Endothelial cell of umbilical vein (primary cell): ENCODE results near the gene XRCC6. TPM values are rescaled to one million over a fixed set of nuclear protein-coding genes. Genes with fewer than 3 reads are reported as not detected.
A peak's percentile ranks its signal among the peaks of the same experiment; 100 is the strongest.

Experiments used
- BruUV-seq: library from RNA; stranded (reverse); fragments of 400-500 nt; replicated peaks from 2 replicates; lab custom pipeline; 2021; lab: Mats Ljungman, UMichigan
- CTCF ChIA-PET: fragments of 300-600, 350-600 bp; sonication (Branson Sonifier 250); formaldehyde crosslinking; loops from one replicate; lab custom pipeline; 2021; ENCODE audit warnings: antibody characterized with exemption, inconsistent platforms; lab: Charles Lee
- POLR2A ChIA-PET: fragments of 300-600, 350-600 bp; sonication (Branson Sonifier 250); formaldehyde crosslinking; loops from one replicate; lab custom pipeline; 2021; ENCODE audit warnings: antibody characterized with exemption, inconsistent platforms; lab: Charles Lee
- DNase-seq: peaks from one replicate; pipeline ENCODE4 v3.0.0-alpha.2; 2011; ENCODE audit warnings: low read depth, low spot score
- FAIRE-seq: peaks from 2 replicates; lab custom pipeline; 2011; peaks lifted over from hg19 to GRCh38; lab: Jason Lieb, UNC
- H2AFZ ChIP-seq: 2 replicates; pipeline ENCODE4 v1.6.0; 2012; ENCODE audit warnings: low read depth, low read length, control low read depth, inconsistent platforms
- H3K27ac ChIP-seq: 2 replicates; pipeline ENCODE4 v1.5.1; 2011; ENCODE audit warnings: low read depth, mild to moderate bottlenecking, control low read depth, low read length, moderate library complexity; ENCODE audit not compliant: insufficient read depth
- H3K27me3 ChIP-seq, 2 experiments: 2 replicates each; pipeline versions ENCODE4 v1.6.0 to v1.6.1; 2011; ENCODE audit warnings: low read length in 2 of 2, mixed read lengths in 1 of 2; ENCODE audit not compliant: control insufficient read depth in 2 of 2, insufficient read depth in 2 of 2
- H3K36me3 ChIP-seq, 2 experiments: 2 replicates in 1 of 2; 3 replicates in 1 of 2; pipeline ENCODE4 v1.5.1; 2011; ENCODE audit warnings: low read length in 2 of 2, mild to moderate bottlenecking in 1 of 2, moderate library complexity in 1 of 2; ENCODE audit not compliant: control insufficient read depth in 2 of 2, insufficient read depth in 2 of 2; ENCODE audit errors: extremely low read depth in 1 of 2
- H3K4me1 ChIP-seq: 3 replicates; pipeline ENCODE4 v1.5.1; 2011; ENCODE audit warnings: mild to moderate bottlenecking, low read length; ENCODE audit not compliant: control insufficient read depth, insufficient read depth; ENCODE audit errors: extremely low read depth
- H3K4me2 ChIP-seq: 2 replicates; pipeline ENCODE4 v1.6.1; 2011; ENCODE audit warnings: low read length, control low read depth, mixed read lengths; ENCODE audit not compliant: insufficient read depth
- H3K4me3 ChIP-seq, 3 experiments: fragments of 200-600 bp in 1 of 3; sonication (generic), shearing (Covaris generic) in 1 of 3; replicated peaks in 1 of 3; 2 replicates each; pipeline ENCODE4 v1.5.1; 2011 to 2016; ENCODE audit warnings: control low read depth in 3 of 3, low read length in 3 of 3, mild to moderate bottlenecking in 2 of 3, inconsistent platforms in 1 of 3, low read depth in 1 of 3, moderate library complexity in 1 of 3; ENCODE audit not compliant: insufficient read depth in 1 of 3
- H3K79me2 ChIP-seq: 2 replicates; pipeline ENCODE4 v1.6.0; 2012; ENCODE audit warnings: low read length, inconsistent platforms; ENCODE audit not compliant: control insufficient read depth, insufficient read depth
- H3K9ac ChIP-seq: replicated peaks from 2 replicates; pipeline ENCODE3; 2011; ENCODE audit warnings: low read length, control low read depth; ENCODE audit not compliant: insufficient read depth; ENCODE audit errors: extremely low read depth
- H3K9me1 ChIP-seq: replicated peaks from 3 replicates; pipeline ENCODE4 v1.6.0; 2011; ENCODE audit warnings: mild to moderate bottlenecking, low read length; ENCODE audit not compliant: control insufficient read depth, insufficient read depth; ENCODE audit errors: extremely low read depth
- H3K9me3 ChIP-seq: replicated peaks from 2 replicates; pipeline ENCODE4 v1.5.1; 2012; ENCODE audit warnings: low read length, inconsistent platforms; ENCODE audit not compliant: control insufficient read depth, insufficient read depth
- H4K20me1 ChIP-seq: replicated peaks from 2 replicates; pipeline ENCODE3; 2011; ENCODE audit warnings: mild to moderate bottlenecking, low read length; ENCODE audit not compliant: control insufficient read depth, insufficient read depth; ENCODE audit errors: extremely low read depth
- CTCF ChIP-seq, 2 donors: IDR thresholded peaks; 1 replicate in 1 of 2; 2 replicates in 1 of 2; pipeline ENCODE4 v1.5.1; 2011; ENCODE audit warnings: low read length in 2 of 2, mild to moderate bottlenecking in 2 of 2, moderate library complexity in 2 of 2, control low read depth in 1 of 2, inconsistent platforms in 1 of 2, low read depth in 1 of 2; ENCODE audit not compliant: insufficient read depth in 1 of 2; ENCODE audit errors: extremely low read depth in 1 of 2
- EZH2 ChIP-seq: IDR thresholded peaks from 2 replicates; pipeline ENCODE4 v1.6.1; 2012; ENCODE audit warnings: borderline replicate concordance, low read depth, mild to moderate bottlenecking, moderate library complexity, low read length, inconsistent platforms; ENCODE audit not compliant: severe bottlenecking
- FOS ChIP-seq: IDR thresholded peaks from 2 replicates; pipeline ENCODE4 v1.6.1; 2011; ENCODE audit warnings: mild to moderate bottlenecking, low read length, moderate library complexity, borderline replicate concordance; ENCODE audit not compliant: insufficient read depth
- GATA2 ChIP-seq: IDR thresholded peaks from 2 replicates; pipeline ENCODE4 v1.7.0; 2011; ENCODE audit warnings: low read depth, mild to moderate bottlenecking, moderate library complexity, mixed read lengths, low read length; ENCODE audit not compliant: insufficient read length, insufficient read depth
- JUN ChIP-seq: IDR thresholded peaks from 2 replicates; pipeline ENCODE4 v1.6.1; 2011; ENCODE audit warnings: borderline replicate concordance, low read depth; ENCODE audit not compliant: insufficient read length, insufficient read depth
- MAX ChIP-seq: IDR thresholded peaks from 2 replicates; pipeline ENCODE4 v1.6.1; 2011; ENCODE audit not compliant: insufficient read depth, insufficient read length
- MYC ChIP-seq: IDR thresholded peaks from one replicate; pipeline ENCODE4 v1.6.1; 2011; ENCODE audit warnings: mild to moderate bottlenecking, low read depth, low read length
- POLR2A ChIP-seq: IDR thresholded peaks from 2 replicates; pipeline ENCODE4 v1.6.1; 2012; ENCODE audit warnings: low read depth, mild to moderate bottlenecking, control low read depth, low read length
- POLR2AphosphoS5 ChIP-seq: IDR thresholded peaks from 2 replicates; pipeline ENCODE4 v1.6.1; 2012; ENCODE audit warnings: low read depth, mild to moderate bottlenecking, control low read depth, low read length, moderate library complexity; ENCODE audit not compliant: insufficient read depth
- dilution Hi-C: fragments of 300-500 bp; cut with MboI; formaldehyde crosslinking; loops from one replicate; pipeline ENCODE4 v1.15.0; 2019; ENCODE audit warnings: low sequenced_read_pairs; ENCODE audit not compliant: extremely low pct_ligation_motif_present
- intact Hi-C: fragments of 100-400 bp; cut with micrococcal nuclease; formaldehyde crosslinking; loops from one replicate; pipeline ENCODE4 v1.10.0; 2022
- polyA plus RNA-seq, 4 experiments: library from polyadenylated mRNA; depleted of rRNA in 3 of 4; stranded (reverse) in 3 of 4; unstranded in 1 of 4; fragments of >200 nt; gene quantifications; 2 replicates each; pipeline versions ENCODE4 v1.2.1 to v1.2.3, GENCODE V29; 2011 to 2012; ENCODE audit warnings: missing spikeins in 1 of 4
- total RNA-seq: library from RNA; stranded (reverse); gene quantifications from 2 replicates; pipeline ENCODE4 v1.2.3, GENCODE V29; 2021

XRCC6 gene
- total and polyA plus RNA-seq, 2 donors (not counting 3 experiments of a cell fraction or from before 2014, with no cell fraction given), result 117 to 309 TPM

DNA sequence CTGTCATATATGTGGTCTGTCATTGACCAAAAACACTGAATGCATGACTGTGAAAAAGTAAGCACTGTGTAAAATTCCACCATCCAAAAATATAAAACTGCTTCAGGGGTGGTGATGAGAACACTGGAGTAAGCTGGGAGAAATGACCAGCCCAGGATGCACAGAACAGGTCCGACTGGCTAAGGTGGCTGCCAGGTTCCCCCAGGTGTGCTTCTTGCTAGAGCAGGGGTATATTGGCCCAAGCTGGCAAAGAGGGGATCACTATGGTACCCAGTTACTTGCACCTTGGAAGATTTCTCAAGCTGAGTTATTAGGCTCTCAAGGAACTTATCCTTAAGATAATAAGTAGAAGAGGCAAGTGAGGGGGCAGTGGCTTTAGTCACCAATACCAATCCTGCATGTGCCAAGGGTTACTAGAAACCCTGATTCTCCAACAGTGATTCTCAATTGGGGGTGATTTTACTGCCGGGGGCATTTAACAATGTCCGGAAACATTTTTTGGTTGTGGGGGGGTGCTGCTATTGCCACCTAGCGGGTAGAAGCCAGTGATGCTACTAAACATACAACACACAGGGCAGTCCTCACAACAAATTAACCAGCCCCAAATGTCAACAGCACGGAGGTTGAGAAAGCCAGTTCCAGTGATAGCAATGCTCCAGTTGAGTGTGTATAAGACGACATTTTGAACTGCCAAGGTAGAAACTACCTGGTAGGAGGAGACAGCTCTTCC lies 51.9 kb downstream of the XRCC6 start:
- H2AFZ ChIP-seq, result no peak overlapping the region
- no TSS peak for BruUV-seq
- ChIA-PET POLR2A (no interaction called here), CTCF (interaction anchor here (1.0 to 1.3 kb wide), 2 partner anchors 9 to 24 kb away, joined by 3 read pairs; no protein-coding TSS in a partner anchor)
- dilution Hi-C loops, result no loop called here
- intact Hi-C loops, result no loop called here
- H3K4me3 ChIP-seq, result no peak overlapping the region
- TF ChIP-seq EZH2, result no peak
- TF ChIP-seq POLR2A, result no peak
- peak in 1 of 2 donors; percentile 25 for TF ChIP-seq CTCF (IDR thresholded peaks at IDR 0.05; ENCODE audit: extremely low read depth in 1 of 2, insufficient read depth in 1 of 2, low read depth in 1 of 2, low read length in 2 of 2)
- no peaks in the 10 kb centered on the region for H3K9me3 ChIP-seq
- DNase-seq (no peak), FAIRE-seq (peak; percentile 15)
- no peaks in the 10 kb centered on the region for H3K9me1 ChIP-seq
- peaks cover 0 to 13% of the 10 kb centered on the region in 2 experiments for H3K36me3 ChIP-seq
- no peak overlapping the region for H3K4me2 ChIP-seq
- H4K20me1 ChIP-seq, result no peaks in the 10 kb centered on the region
- no peak overlapping the region for H3K27ac ChIP-seq
- peaks cover 7% of the 10 kb centered on the region for H3K79me2 ChIP-seq
- no peaks in the 10 kb centered on the region for H3K27me3 ChIP-seq
- H3K4me1 ChIP-seq, result peaks cover 6% of the 10 kb centered on the region
- no peak overlapping the region for H3K9ac ChIP-seq

- POLR2A ChIA-PET, result interaction anchor here (0.6 kb wide), 1 partner anchor 93 kb away, joined by 3 read pairs; no protein-coding TSS in a partner anchor
- TF ChIP-seq EZH2, result no peak
- no peak for TF ChIP-seq MYC
- TF ChIP-seq CTCF (IDR thresholded peaks at IDR 0.05; ENCODE audit: extremely low read depth in 1 of 2, insufficient read depth in 1 of 2, low read depth in 1 of 2, low read length in 2 of 2), result no peak
- no peak for TF ChIP-seq FOS
- no peak for TF ChIP-seq MAX
- no peak for TF ChIP-seq GATA2
- TF ChIP-seq POLR2A, result no peak
- TF ChIP-seq JUN, result no peak
- TF ChIP-seq POLR2AphosphoS5, result no peak
- no peaks in the 10 kb centered on the region for H3K27me3 ChIP-seq
- H3K9me1 ChIP-seq, result no peaks in the 10 kb centered on the region
- no peaks in the 10 kb centered on the region for H4K20me1 ChIP-seq
- H3K27ac ChIP-seq, result no peak overlapping the region
- CTCF ChIA-PET, result interaction anchor here (0.7 to 1.5 kb wide), 3 partner anchors 8 to 266 kb away, joined by 3 to 5 read pairs (median 5); no protein-coding TSS in a partner anchor
- intact Hi-C loops (no loop called here), dilution Hi-C loops (no loop called here)
- H3K9ac ChIP-seq, result no peak overlapping the region
- DNase-seq, result no peak
- FAIRE-seq, result no peak
- H3K4me3 ChIP-seq, result no peak overlapping the region
- H3K9me3 ChIP-seq, result no peaks in the 10 kb centered on the region
- H2AFZ ChIP-seq, result no peak overlapping the region
- peaks cover 0 to 22% of the 10 kb centered on the region in 2 experiments for H3K36me3 ChIP-seq
- peaks cover 19% of the 10 kb centered on the region for H3K79me2 ChIP-seq
- H3K4me1 ChIP-seq, result no peaks in the 10 kb centered on the region
- H3K4me2 ChIP-seq, result no peak overlapping the region
- no TSS peak for BruUV-seq
Measured at GRCh38 chr22:41674846-41675340, 53.8 kb downstream of the XRCC6 start.
